PFSK-1 (cell line): ENCODE data around the gene CDK6.

Experiments used
- FOXP2 ChIP-seq: optimal IDR thresholded peaks from 2 replicates; pipeline ENCODE3; 2011; ENCODE audit warnings: borderline replicate concordance, control low read depth, inconsistent platforms; ENCODE audit not compliant: insufficient read depth; ENCODE audit errors: extremely low read length, extremely low read depth
- POLR2AphosphoS5 ChIP-seq: IDR thresholded peaks from 2 replicates; pipeline ENCODE4 v1.6.1; 2012; ENCODE audit warnings: low read depth, mild to moderate bottlenecking, control low read depth, low read length, moderate library complexity
- REST ChIP-seq, 2 experiments: IDR thresholded peaks; 2 replicates each; pipeline versions ENCODE4 v1.6.1 to v1.8.0; 2011 to 2012; ENCODE audit warnings: low read depth in 2 of 2, low read length in 2 of 2, control low read depth in 1 of 2, inconsistent platforms in 1 of 2, mild to moderate bottlenecking in 1 of 2, moderate library complexity in 1 of 2; ENCODE audit not compliant: insufficient read depth in 1 of 2
- SIN3A ChIP-seq: IDR thresholded peaks from 2 replicates; pipeline ENCODE4 v1.6.1; 2012; ENCODE audit warnings: mild to moderate bottlenecking, low read length, moderate library complexity, borderline replicate concordance; ENCODE audit not compliant: insufficient read depth
- TAF1 ChIP-seq: IDR thresholded peaks from 2 replicates; pipeline ENCODE4 v1.6.1; 2012; ENCODE audit warnings: low read length, control low read depth, borderline replicate concordance; ENCODE audit not compliant: insufficient read depth

The CDK6 gene

GRCh38 chr7:92732316-92733036 is 103.9 kb downstream of the CDK6 start:
- TF ChIP-seq TAF1 (no peak), SIN3A (no peak), POLR2AphosphoS5 (no peak), FOXP2 (no peak), REST (IDR thresholded peaks at IDR 0.05; ENCODE audit: insufficient read depth in 1 of 2, low read depth in 2 of 2, low read length in 2 of 2) (no peak)

GRCh38 chr7:92731335-92732063 is 104.9 kb downstream of the CDK6 start:
- TF ChIP-seq POLR2AphosphoS5 (no peak), FOXP2 (no peak), TAF1 (no peak), SIN3A (no peak), REST (IDR thresholded peaks at IDR 0.05; ENCODE audit: insufficient read depth in 1 of 2, low read depth in 2 of 2, low read length in 2 of 2) (no peak)

GRCh38 chr7:92730808-92731207 is 105.6 kb downstream of the CDK6 start:
- TF ChIP-seq SIN3A, result no peak
- no peak for TF ChIP-seq FOXP2
- TF ChIP-seq REST (IDR thresholded peaks at IDR 0.05; ENCODE audit: insufficient read depth in 1 of 2, low read depth in 2 of 2, low read length in 2 of 2), result no peak
- TF ChIP-seq TAF1, result no peak
- no peak for TF ChIP-seq POLR2AphosphoS5

- no peak for TF ChIP-seq SIN3A
- TF ChIP-seq TAF1, result no peak
- no peak for TF ChIP-seq FOXP2
- TF ChIP-seq REST (IDR thresholded peaks at IDR 0.05; ENCODE audit: insufficient read depth in 1 of 2, low read depth in 2 of 2, low read length in 2 of 2), result no peak
- no peak for TF ChIP-seq POLR2AphosphoS5
These were observed 106.6 kb downstream of the CDK6 start for GRCh38 chr7:92729751-92730150.
